ENCODE data around the gene ACSBG1.
A peak's percentile ranks its signal among the peaks of the same experiment; 100 is the strongest.

Gene ACSBG1, protein sequence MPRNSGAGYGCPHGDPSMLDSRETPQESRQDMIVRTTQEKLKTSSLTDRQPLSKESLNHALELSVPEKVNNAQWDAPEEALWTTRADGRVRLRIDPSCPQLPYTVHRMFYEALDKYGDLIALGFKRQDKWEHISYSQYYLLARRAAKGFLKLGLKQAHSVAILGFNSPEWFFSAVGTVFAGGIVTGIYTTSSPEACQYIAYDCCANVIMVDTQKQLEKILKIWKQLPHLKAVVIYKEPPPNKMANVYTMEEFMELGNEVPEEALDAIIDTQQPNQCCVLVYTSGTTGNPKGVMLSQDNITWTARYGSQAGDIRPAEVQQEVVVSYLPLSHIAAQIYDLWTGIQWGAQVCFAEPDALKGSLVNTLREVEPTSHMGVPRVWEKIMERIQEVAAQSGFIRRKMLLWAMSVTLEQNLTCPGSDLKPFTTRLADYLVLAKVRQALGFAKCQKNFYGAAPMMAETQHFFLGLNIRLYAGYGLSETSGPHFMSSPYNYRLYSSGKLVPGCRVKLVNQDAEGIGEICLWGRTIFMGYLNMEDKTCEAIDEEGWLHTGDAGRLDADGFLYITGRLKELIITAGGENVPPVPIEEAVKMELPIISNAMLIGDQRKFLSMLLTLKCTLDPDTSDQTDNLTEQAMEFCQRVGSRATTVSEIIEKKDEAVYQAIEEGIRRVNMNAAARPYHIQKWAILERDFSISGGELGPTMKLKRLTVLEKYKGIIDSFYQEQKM

DNA sequence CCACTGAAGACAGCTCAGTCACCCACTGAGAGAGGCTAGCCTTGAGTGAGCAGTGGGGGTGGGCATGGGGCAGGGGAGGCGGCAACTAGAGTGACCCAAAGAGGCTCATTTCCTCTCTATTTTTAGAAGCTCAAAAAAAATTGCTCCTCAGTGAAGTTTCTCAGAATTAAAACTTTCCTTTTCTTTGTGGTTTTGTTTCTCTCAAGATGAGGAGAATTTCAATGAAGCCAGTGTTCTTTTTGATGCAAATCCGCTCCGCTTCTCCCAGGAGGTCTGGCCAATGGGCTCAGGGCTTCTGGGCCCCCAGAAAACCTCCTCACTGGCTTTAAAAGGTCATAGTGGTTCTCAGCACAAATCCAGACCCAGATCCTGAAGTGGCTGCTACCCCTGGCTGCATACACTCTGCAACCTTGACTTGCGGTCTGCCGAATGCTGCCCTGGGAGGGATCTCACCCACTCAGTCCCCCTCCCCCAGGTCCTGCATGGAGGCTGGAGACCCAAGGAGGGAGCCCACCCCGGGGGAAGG is at the start of gene ACSBG1:
ACSBG1 (minus strand) TSS at position 51 of the 526 bp plus-strand sequence. CDS start 64 bp downstream, outside the sequence.
- no peak for DNase-seq

- no peak for DNase-seq
Observed at GRCh38 chr15:78282324-78282723, 48.0 kb upstream of the ACSBG1 start.

DNA sequence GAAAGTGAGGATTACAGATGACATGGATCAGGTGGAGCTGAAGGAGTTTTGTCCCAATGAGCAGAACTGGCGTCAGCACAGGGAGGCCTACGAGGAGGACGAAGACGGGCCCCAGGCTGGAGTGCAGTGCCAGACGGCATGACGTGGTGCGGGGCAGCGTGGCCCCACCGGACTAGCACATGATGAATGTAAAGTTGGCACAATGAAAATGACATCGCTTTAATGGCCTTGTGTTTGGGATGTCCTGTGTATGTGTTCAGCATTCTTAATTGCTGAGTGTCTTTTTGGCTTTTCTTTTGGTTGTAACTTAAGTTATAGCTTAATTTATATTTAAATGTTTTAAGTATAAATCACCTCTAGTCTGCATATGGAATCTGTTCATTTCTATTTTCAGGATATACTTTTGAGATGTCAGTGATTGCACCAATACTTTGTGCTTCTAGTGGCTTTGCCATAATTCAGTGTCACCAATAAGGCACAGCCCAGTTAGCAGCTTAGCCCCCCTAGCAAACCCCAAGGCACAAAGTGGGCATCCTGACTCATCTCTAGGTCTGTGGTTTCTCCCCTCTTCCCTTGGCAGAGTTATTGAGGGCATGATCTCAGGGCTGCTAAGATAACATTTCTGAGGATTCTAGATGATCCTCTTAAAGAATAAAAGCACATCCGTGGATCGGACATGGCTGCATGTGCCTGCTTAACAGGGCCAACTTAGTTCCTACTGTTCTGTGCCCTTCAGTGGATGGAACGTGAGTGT is 46.1 kb upstream of the ACSBG1 start:
- DNase-seq, result no peak

DNA sequence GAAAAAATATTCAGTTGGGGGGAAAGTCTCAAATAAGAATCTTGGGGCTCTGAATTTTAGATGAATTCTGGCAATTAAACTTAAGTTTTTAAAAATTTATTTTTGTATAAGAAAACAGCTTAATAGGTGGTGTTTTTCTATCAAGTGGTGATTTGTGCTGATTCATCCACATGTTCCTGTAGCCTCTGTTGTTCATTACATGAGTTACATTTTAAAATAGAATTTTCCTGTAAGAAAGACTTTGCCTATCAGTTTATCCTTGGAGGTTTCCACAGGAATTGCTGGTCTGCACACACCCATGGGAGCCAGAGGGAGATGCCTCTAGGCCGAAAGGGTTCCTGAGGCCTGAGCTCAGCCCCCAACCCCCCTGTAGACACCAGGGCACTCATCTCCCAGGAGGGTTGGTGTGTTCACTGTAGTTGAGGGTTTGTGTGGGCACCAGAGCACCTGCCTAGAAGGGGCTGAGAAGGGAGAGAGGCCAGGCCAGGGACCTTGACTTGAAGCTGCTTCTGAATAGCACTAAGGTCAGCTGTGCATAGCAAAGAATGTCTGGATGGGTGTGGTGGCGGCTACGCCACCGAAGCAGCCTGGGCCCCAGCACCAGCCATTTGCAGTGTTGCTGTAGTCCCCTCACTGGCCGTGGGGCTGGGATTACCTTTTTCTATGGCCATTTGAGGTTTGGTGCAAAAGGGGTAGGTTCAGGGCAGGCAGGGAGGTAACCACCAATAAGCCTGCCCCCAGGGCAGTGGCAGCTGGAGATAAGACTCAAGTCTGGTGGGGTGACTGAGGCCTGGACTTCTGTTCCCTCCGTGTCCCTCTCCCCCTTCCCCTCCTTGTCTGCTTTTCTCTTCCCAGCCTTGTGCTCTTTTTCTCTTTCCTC is 41.9 kb upstream of the ACSBG1 start:
- DNase-seq, result no peak

GRCh38 chr15:78274994-78275393 is 40.6 kb upstream of the ACSBG1 start:
- DNase-seq, result no peak

DNA sequence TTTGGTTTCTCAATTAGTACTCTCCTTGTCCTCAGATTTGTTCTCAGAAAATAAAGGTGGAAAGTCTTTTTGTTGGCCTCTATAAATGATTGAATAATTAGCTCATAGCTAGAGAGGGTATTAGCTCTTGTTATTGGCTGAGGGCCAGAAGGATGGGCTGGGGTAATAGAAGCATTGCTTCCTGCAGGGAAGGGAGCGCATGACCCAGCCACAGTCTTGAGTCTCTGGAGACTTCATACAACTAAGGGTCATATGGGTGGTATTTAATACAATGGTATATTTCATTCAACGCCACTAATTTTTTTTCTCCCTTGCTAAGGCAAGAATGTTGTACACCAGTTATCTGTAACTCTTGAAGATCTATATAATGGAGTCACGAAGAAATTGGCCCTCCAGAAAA is 38.4 kb upstream of the ACSBG1 start:
- DNase-seq, result no peak

DNA sequence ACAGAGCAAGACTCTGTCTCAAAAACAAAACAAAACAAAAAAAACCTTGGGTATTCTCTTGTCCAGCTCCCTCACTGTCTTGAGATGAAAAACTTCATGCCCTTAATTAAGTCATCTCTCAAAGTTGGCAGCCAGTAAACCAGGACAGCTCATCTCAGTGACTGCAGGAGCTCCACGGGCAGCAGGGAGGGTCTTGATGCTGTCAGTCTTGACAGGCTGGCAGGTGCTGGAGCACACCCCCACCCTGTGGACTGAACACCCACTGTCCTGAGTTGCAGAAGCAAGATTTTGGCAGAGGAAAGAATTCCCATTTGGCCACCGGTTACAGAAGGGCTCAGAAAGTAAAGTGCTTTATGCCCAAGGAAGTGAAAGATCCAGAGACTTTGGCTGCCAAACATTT is 38.0 kb upstream of the ACSBG1 start:
- no peak for DNase-seq

GRCh38 chr15:78266806-78267205 is 32.4 kb upstream of the ACSBG1 start:
- DNase-seq, result no peak

GRCh38 chr15:78266229-78266628 is 31.9 kb upstream of the ACSBG1 start:
- DNase-seq, result no peak

GRCh38 chr15:78265752-78266224 is 31.4 kb upstream of the ACSBG1 start:
- no peak for DNase-seq

DNA sequence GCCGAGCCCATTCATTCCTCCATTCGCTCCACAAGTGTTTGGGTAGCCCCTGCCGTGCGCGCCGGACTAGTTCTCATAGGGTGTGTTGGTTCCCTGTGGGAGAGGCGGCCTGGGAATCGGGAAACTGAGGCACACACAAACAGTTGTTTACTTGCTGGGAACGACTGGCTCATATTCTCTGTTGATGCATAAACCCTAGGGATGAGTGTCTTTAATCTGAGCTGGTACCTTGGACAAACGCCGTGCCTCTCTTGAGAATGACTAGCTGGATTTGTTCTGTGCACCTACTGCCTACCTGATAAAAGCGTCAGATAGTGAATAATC is 30.7 kb upstream of the ACSBG1 start:
- DNase-seq, result no peak

GRCh38 chr15:78264304-78265136 is 30.2 kb upstream of the ACSBG1 start, which contains the start of gene DNAJA4:
Gene DNAJA4, plus strand, starts transcription at chr15:78264562. Its CDS starts 202 bp downstream, at chr15:78264764.
- DNase-seq, result peak; percentile 32 to 47

GRCh38 chr15:78263907-78264303 is 29.5 kb upstream of the ACSBG1 start:
- no peak for DNase-seq

GRCh38 chr15:78263351-78263781 is 29.0 kb upstream of the ACSBG1 start:
- DNase-seq, result no peak

DNA sequence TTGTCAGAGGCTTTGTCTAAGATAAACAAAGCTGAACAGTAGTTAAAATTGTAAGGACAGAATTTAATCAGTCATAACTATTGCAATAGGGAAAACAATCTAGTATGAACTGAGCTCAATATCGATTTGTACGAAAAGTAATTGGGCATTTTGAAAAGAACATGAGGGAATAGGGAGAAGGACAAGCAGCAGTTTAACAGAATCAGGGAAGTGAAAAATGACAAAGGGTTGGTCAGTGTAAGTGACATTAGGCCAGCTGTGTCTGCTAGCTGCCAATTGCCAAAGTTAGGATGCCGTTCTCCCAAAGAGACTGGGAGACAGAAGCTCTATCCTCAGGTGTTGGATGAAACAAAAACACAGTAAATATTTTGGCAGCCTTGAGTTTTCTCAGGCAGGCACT is 26.7 kb upstream of the ACSBG1 start:
- no peak for DNase-seq

DNA sequence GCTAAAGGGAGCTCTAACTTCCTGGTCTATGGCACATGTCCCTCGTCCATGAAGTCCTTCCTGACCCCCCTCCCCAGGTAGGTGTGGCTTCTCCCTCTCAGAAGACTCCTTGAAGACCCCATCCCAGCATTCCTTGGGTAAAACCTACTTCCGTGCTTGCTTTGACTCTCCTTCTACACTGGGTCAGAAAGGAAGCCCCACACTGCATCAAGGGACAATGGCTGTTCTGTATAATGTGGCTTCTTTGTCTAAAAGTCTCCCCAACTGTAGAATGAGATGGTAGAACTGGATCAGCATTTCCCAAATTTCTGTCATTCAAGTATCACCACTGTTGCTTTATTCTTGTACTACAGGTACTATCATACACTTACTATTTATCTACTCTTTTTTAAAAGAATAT is 26.1 kb upstream of the ACSBG1 start:
- no peak for DNase-seq

- no peak for DNase-seq
Observed at GRCh38 chr15:78259232-78259631, 24.9 kb upstream of the ACSBG1 start.

DNA sequence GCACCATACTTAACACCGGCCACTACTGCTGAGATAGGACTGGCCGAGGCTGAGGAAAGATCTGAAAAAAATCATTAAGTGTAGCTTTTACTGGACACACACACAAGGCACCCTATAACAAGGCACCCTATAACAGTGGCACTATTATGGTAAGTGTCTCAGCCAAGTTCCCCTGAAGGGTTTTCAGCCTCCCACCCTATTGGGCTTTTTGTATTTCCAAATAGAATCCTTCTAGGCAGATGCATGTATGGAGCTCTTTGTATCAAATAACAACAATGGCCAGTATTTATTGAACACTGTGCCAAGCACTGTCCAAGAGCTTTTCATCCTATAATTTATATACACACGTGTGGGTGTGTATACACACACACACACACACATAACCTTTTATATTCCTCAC is 23.3 kb upstream of the ACSBG1 start:
- DNase-seq, result no peak

DNA sequence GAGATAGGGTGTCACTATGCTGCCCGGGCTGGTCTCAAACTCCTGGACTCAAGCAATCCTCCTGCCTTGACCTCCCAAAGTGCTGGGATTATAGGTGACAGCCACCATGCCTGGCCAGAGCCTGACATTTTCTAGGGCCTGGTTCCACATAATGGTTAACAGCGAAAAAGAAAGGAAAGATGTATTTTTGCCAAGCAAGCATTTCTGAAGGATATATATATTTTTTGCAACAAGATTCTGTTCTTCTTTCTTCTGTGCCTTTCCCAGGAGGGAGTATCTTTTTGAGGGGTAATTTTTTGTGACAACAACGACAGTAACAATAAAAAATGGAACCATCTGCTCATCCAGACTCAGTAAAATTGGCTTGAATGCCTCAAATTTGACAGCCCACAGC is 21.7 kb upstream of the ACSBG1 start:
- no peak for DNase-seq

GRCh38 chr15:78255421-78256043 is 21.2 kb upstream of the ACSBG1 start:
- DNase-seq, result no peak

DNA sequence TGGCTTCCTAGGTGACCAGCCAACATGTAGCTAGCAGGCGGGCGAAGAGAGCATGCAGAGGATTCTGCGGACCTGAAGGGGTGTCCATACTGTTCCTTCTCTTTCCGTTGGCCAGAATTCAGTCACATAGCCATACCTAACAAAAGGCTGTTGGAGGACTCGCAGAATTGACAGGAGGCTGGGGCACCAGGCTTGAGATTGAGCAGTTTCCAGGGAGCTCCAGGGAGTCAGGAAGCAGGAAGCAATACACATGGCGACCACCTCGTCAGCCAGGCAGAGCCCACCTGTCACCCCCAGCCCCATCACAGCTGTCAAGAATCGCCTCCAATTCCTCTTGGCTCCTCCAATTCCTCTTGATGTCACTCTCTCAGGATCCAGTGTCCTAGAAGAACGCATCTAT is 16.8 kb upstream of the ACSBG1 start:
- DNase-seq, result no peak
